Cerebellar nuclear complex (tissue), 1 donor: ENCODE results near the gene GGTLC2.
"Not testable (repeated sequence)": the region's sequence is repeated elsewhere in the genome, so short reads cannot be mapped to it uniquely, and the experiment has no call there.

Source experiments
- DNase-seq, 2 experiments: peaks; one replicate each; lab custom pipeline; 2025; lab: John Stamatoyannopoulos, UW

Gene GGTLC2

DNA sequence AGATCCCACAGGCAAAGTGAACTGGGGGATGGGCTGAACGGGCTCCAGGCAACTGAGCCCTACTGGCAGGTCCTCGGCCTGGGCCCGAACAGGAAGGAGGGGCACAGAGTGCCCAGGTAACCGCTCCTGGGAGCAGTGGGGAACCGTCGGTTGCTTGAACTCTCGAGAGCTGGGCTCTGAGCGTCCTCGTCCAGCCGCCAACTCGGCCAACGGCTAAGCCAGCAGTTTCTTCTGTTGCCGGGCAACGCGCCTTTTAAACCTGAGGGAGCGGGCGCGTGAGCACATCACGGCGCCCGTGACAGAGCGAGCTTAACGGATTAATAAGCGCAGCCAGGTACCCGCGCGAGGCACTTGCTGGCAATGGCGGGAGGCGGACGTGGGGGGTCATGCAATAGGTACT lies at the start of gene GGTLC2:
TSS of gene GGTLC2 (plus strand) at position 301 of the 400 bp plus-strand sequence. CDS start 1,732 bp downstream, outside the sequence.
- DNase-seq: not testable (repeated sequence)

DNA sequence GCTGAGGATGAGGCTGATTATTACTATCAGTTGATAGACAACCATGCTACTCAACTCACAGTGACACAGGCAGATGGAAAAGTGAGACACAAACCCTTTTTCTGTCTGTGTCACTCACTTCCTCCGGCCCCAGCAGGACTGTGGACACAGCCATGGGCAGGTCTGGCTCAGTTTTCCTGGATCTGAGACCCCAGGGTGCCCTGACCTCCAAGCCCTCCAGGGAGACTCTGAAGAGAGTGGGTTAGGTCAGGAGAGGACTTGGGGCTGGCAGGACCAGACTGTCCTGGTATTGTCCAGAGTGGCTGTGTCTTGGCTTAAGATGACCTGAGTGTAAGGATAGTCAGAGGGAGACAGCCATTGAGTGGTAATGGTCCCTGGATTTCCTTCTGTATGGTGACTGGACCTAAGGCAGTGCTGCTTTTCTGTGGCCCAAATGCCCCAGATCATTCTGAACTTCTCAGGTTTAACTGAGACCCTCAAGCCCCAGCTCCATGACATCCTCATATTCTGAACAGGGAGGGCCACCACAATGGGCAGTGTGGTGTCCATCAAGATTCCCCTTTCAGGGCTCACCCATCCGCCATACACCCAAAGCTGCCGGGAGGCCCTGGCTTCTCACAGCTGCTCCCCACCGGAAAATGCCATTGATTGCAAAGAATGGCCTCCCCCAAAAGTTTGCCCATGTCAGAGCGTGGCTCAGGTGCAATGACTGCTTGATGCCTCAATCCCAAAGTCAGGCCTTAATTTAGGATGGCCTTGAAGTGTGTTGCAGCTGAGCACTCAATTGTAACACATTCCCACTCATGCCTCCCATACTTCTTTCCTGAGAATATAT lies 49.2 kb upstream of the GGTLC2 start:
- DNase-seq: no peak

DNA sequence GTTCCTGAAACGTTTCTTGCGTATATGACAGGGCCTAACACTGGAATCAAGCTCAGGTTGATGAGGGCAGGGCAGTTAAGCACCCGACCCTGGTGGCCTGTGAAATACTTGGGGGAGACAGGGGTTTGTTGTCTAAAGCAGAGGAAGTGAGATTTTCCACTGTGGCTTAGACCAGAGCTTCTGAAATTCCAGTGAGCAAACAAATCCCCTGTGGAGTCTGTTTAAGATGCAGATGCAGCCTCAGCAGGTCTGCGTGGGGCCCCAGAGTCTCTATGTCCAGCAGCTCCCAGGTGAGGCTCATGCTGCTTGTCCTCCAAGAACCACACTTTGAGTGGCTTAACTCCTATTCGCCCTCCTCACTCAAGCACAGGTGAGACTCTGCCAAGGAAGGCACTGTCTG lies 46.3 kb upstream of the GGTLC2 start:
- no peak for DNase-seq

DNA sequence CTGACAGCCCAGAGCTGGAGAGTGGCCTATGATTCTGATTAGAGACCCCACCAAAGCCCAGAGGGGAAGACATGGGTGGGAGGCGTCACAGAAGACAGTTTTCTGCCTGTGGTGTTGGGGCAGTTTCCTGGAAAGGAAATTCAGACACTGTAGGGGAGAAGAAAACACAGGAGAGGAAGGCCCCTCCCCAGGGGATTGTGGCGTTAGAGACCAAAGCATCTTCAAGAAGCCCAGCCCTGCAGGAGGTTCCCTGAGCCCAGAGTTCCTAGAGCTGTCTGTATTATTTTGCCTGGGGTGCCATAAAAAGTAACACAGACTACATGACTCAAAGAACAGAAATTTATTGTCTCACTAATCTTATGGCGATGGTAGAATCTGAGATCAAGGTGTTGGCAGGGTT lies 45.2 kb upstream of the GGTLC2 start:
- no peak for DNase-seq

DNA sequence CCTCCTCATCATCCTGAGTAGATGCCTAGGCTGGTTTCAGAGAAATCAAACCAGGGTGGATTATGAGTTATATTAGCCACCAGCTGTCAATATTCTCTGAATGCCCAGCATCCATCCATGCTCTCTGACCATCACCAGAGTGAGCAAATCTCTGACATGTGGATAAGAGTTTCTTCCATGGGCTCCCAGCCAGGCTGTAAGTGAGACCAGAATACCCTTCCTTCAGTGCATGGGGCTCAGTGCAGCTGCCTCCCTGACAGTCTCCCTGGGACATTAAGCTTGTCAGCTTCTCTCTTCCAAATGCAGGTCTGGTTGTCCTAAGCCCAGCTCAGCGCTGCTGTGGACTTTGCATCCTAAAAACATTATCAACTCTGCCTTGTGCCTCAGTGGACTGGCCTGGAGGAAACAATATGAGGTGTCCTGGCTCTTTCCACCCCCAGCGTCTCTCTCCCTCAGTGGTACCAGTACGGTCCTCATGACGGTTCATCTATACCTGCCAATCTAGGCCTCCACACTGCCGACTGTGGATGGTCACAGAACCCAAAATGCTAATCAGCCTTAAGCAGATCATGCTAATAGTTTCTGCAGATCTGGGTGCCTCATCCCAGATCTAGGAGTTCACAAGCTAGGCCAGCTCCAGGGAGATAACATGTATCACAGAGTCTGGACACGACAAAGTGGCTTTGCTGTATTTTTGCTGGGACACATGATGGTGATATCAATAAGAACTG lies 43.7 kb upstream of the GGTLC2 start:
- DNase-seq: no peak

DNA sequence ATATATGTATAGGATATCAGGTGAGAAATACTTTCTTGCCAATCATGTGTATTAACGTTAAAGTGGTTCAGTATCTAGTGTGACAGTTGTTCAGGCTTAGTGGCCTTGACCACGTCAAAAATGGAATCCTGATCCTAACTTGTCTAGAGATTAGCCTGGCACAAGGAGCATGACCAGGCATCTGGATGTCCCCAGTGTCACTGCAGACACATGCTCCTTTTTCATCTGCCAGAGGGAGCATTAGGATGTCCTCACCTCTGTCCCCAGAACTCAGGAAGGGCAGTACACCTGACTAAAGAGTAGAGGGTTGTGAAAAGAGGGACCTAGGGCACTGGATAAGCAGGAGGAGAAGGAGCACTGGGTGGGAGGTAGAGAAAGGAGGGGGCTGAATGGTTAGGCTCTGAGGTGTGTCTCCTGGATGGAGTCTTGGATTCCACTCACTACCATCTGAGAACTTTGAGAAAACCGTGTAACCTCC lies 40.9 kb upstream of the GGTLC2 start:
- no peak for DNase-seq

DNA sequence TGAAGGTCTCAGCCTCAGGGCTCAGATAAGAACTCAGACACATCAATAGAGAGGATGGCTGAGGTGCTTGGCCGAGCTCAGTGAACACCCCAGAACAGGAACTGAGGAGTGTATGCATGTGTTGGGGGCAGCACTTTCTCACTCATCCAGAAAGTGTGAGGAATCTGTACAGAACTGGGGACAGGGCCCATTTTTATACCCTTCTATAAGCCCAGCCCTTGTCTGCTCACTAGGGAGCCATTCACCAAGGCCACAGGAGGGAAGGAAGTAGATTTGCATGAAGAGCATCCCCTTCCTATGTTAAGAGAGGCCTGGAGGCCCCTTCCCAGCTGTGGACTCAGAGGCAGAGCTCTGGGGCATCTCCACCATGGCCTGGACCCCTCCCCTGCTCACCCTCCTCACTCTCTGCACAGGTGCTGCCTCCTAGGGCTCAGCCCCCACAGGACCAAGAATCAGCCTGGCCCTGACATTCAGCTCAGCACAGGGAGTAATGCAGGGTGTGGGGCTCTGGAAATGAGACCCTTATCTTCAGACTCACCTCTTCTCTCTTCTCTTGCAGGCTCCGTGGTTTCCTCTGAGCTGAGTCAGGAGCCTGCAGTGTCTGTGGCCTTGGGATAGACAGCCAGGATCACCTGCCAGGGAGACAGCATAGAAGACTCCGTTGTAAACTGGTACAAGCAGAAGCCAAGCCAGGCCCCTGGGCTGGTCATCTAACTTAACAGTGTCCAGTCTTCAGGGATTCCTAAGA lies 39.9 kb upstream of the GGTLC2 start:
- no peak for DNase-seq

DNA sequence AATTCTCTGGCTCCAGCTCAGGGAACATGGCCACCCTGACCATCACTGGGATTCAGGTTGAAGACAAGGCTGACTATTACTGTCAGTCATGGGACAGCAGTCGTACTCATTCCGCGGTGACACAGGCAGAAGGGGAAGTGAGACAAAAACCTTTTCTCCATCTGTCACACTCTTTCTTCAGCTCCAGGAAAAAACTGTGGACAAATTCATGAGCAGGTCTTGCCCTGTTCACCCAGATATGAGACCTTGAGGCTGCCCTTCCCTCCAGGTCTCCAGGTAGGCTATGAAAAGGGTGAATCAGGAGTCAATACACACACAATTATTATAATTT lies 39.4 kb upstream of the GGTLC2 start:
- DNase-seq: no peak

DNA sequence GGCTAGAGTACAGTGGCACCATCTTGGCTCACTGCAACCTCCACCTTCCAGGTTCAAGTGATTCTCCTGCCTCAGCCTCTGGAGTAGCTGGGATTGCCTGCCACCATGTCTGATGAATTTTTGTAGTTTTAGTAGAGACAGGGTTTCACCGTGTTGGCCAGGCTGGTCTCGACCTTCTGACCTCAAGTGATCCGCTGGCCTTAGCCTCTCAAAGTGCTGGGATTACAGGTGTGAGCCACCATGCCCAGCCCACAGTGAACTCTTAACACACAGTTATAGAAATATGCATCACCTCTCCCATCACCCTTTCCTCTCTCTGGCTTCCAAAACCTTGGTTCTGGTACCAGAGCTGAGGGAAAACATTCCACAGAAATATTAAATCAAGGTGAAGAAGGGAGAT lies 36.4 kb upstream of the GGTLC2 start:
- not testable (repeated sequence) for DNase-seq

DNA sequence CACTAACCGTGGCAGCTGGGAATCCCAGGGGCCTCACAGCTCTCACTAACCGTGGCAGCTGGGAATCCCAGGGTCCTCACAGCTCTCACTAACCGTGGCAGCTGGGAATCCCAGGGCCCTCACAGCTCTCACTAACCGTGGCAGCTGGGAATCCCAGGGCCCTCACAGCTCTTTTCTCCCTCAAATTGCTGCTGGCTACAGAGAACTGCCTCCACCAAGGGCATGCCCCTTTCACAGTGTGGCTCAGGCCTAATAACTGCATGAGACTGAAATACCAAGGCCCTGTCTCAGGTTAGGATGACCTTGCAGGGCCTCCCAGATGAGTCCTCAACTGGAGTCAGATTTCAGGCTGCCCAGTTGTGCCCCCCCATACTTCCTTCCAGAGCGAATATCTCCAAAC lies 35.1 kb upstream of the GGTLC2 start:
- no peak for DNase-seq

DNA sequence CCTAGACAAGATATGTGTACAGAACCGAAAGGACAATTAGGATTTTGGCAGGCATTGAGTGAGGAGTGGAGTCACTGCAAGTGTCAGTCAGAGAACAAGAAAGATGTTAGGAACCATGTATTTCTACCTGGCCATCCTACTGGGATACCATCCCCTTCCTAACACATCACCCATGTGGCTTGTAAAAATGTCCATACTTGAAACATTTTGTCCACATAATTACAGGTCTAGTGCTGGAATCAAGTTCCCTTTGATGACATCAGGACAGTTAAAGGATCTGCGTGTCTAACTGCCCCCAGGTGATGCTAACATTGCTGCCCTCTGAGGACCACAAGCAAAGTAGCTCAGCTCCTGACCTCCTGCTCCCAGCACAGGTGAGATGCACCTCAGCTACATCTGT lies 31.9 kb upstream of the GGTLC2 start:
- DNase-seq: no peak

DNA sequence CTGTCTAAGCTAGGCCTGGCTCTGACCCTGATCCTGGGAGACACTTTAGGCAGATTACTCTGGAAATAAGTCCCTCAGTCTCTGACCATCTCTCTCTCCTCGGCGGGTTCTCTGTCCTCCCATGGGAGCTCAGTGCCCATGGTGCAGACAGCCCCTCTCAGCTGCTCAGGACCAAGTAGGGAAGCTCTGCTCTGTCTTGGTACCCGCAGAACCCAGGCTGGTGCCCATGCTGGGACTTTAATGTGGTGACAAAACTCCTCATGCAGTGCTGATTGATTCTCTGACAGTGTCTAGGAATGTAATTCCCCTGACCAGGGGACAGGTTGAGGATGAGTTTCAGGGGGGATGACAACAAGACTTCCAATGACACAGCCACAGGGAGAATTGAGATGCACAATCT lies 30.3 kb upstream of the GGTLC2 start:
- DNase-seq: no peak

DNA sequence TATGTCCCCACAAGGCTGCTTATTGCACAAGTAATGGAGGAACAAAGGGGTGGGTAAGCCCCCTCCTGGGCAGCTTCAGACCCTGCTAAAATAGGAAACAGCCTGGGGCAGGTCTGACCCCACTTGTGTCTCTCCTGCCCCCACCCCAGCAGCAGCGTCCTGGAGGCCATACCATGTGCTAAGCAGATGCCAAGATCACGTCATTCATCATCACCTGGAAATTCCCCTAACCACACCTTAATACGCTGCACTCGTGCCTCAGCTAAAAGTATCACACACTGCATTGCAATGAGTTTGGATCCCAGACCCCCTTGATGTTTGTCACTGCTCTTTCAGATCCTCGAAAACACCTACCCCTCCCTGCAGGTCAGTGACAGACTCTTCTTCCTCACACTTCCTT lies 27.8 kb upstream of the GGTLC2 start:
- no peak for DNase-seq

DNA sequence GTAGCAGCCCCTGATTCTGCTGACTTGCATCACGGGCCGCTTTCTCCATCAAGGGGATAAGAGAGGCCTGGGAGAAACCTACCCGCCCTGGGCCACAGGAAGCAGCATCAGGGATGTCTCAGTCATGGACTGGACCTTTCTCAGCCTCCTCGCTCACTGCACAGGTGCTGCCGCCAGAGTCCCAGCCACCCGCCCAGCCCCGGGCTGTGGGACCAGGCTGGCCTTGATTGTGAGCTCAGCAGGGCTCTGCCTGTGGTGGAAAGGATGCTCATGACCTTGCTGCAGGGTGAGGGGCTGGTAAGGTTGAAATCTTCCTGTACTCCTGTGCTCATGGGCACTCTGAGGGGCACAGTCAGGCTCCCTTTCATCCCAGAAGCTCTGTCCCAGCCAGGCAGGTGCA lies 26.0 kb upstream of the GGTLC2 start:
- no peak for DNase-seq

DNA sequence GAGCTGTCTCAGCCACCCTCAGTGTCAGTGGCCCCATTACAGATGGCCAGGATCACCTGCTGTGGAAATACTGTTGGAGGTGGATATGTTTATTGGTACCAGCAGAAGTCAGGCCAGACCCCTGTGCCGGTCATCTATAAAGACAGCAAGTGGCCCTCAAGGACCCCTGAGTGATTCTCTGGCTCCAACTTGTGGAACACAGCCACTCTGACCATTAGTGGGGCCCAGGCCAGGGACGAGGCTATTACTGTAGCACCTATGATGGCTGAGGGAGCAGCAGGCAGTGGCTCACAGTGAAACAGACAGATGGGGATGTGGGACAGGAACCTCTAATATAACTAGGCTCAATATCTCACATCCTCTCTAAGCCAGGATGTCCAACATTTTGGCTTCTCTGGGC lies 25.5 kb upstream of the GGTLC2 start:
- DNase-seq: no peak

DNA sequence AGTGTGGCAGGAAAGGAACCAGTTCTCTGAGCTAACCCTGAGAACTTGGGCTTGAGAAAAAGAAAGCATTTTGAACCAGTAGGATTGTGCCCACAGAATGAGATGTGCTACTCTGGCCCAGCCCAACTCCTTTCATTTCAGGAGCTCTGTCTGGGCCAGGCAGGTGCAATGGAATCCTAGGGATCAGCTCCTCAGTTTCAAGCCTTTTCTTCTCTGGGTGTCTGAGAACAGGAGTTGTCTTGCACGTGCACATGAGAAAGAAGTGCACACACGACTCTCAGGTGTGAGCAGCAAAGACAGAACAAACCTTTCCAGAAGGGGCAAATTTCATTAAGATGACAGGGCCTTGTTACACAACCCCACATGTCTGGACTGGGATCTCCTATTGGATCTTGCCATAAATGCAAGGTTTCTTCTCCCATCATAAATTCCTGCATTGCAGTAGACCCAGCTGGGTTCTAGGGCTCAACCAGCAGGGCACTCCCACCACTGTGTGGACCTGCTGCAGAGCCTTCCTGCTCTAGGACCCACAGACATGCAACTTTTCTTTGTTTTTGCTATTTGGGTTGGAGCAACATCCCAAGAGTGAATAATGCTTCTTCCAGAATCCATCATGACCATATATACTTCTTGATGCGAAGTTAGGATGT lies 24.5 kb upstream of the GGTLC2 start:
- DNase-seq: no peak

DNA sequence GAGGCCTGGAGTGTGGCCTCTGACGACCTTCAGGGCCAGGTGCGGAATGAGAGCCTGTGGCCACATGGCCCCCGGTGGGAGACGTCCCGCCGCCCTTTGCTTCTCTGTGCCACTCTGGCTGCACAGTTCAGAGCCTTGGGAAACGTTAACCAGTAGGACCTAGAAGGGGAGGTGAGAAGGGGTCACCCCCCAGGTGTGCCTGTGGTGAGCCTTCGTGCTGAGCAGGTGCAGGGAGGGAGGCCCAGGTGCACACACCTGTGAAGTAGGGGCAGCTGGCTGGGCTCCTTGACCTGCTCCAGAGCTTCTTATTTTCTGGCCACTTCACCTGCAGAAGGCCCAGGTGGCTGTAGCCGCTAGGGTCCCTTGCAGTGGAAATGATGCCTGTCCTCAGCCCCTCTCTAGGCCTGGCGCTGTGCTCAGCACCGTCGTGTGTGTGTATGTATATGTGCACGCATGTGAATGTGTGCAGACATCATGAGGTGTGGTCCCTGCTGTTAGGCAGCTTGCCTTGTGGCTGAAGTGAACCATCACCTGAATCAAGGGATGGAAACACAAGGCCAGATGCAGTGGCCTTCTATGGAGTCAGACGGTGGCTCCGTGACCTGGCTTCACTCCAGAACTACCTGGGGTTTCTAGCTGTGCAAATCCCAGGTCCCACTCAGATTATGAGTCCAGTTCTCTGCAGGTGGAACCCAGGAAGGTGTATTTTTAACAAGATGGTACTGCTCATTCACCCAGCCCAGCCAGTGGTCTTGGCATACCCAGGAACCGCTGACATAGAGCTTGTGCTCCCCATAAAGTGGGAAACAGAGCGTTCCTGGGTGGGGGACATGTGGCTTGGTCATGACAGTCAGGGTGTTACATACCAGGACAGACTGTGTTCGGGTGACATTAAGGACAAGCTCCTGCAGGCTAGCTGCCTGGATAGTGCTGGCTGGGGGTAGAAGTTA lies 15.6 kb upstream of the GGTLC2 start:
- not testable (repeated sequence) for DNase-seq

DNA sequence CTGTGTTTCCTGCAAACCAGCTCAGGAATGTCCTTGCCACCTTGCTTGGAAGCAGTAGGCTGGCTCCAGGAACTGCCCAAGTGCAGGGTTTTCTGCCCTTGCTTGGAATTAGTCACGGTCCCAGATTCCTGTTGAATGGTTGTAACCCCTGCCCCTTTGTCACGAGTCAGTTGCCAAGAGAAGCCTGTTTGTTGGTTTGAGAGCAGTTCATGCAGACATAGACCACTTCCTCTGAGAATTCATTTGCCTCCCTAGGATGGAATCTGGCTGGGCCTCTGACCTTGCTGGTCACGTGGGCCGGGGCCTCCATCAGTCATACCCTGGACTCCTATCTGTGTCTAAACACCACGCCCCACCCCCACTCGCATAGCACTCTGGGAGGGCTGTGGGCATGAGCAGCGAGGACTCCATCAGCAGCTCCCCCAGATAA lies 13.2 kb upstream of the GGTLC2 start:
- DNase-seq: not testable (repeated sequence)

DNA sequence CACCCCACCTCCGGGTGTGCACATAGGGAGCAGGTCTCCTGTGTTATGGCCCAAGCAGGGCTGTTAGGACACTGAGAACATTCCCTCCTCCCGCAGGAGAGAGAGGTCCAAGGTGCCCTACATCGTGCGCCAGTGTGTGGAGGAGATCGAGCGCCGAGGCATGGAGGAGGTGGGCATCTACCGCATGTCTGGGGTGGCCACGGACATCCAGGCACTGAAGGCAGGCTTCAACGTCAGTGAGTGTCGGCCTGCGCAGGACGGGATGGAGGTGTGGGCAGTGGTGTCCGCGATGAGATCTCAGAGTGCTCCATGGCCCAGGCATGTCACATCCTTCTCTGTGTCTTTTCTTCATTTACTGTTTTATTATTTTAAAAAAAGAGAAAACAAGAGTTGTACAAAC lies 12.2 kb upstream of the GGTLC2 start:
- DNase-seq: not testable (repeated sequence)

DNA sequence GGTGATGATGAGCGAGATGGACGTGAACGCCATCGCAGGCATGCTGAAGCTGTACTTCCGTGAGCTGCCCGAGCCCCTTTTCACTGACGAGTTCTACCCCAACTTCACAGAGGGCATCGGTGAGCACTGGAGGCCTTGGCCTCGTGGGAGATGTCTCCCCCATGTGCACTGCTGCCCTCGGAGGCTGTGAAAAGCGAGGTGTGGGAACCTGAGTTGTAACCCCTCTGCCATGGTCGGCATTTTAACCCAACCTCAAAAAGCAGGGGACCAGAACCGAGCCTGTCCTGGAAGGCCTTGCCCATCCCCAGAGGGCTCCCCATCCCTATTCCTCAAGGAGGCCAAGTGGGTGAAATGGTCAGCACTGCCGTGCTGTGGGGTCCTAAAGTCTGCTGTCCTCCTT lies 10.9 kb upstream of the GGTLC2 start:
- not testable (repeated sequence) for DNase-seq

DNA sequence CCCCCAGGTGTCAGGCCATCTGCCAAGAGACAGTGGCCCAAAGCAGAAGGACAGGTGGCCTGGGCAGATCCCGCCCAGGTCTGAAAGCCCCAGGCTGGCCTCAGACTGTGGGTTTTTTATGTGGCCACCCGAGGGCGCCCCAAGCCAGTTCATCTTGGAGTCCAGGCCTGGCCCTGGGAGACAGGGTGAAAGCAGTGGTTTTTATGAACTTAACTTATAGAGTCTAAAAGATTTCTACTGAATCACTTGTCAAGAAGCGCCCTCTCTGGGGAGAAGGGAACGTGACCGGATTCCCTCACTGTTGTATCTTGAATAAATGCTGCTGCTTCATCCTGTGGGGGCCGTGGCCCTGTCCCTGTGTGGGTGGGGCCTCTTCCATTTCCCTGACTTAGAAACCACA lies 8.2 kb upstream of the GGTLC2 start:
- DNase-seq: not testable (repeated sequence)
